ENCODE data around the gene MYL12A. TPM values are rescaled to one million over a fixed set of nuclear protein-coding genes. Genes with fewer than 3 reads are reported as not detected.
A peak's percentile ranks its signal among the peaks of the same experiment; 100 is the strongest.

MYL12A gene
- total and polyA plus RNA-seq, 2 donors (not counting 3 experiments of a cell fraction or from before 2014, with no cell fraction given), result 597 to 796 TPM

- DNase-seq (ENCODE audit: low read depth, low spot score), result no peak
- Histone ChIP-seq H3K9me1 (replicated peaks; ENCODE audit: control insufficient read depth, extremely low read depth, insufficient read depth, low read length) (no peaks in the 10 kb centered on the region), H4K20me1 (replicated peaks; ENCODE audit: control insufficient read depth, extremely low read depth, insufficient read depth, low read length) (no peaks in the 10 kb centered on the region), H3K27me3 (ENCODE audit: control insufficient read depth in 2 of 2, insufficient read depth in 2 of 2, low read length in 2 of 2) (no peaks in the 10 kb centered on the region), H3K79me2 (ENCODE audit: control insufficient read depth, insufficient read depth, low read length) (no peaks in the 10 kb centered on the region), H2AFZ (ENCODE audit: low read depth, low read length) (peak overlapping the region; percentile 26), H3K27ac (ENCODE audit: insufficient read depth, low read depth, low read length) (peak overlapping the region; percentile 84), H3K36me3 (ENCODE audit: control insufficient read depth in 2 of 2, extremely low read depth in 1 of 2, insufficient read depth in 2 of 2, low read length in 2 of 2) (peaks cover 0 to 2% of the 10 kb centered on the region in 2 experiments), H3K4me2 (ENCODE audit: insufficient read depth, low read length) (peak overlapping the region; percentile 85), H3K9me3 (replicated peaks; ENCODE audit: control insufficient read depth, insufficient read depth, low read length) (no peaks in the 10 kb centered on the region), H3K9ac (replicated peaks; ENCODE audit: extremely low read depth, insufficient read depth, low read length) (peak overlapping the region; percentile 80), H3K4me1 (ENCODE audit: control insufficient read depth, extremely low read depth, insufficient read depth, low read length) (peaks cover 32% of the 10 kb centered on the region), H3K4me3 (replicated peaks in 1 of 3; ENCODE audit: insufficient read depth in 1 of 3, low read depth in 1 of 3, low read length in 3 of 3) (peak overlapping the region in 1 of 3 experiments; percentile 57)
- ChIA-PET POLR2A (interaction anchor here (1.0 kb wide), 1 partner anchor 383 kb away, joined by 3 read pairs; no protein-coding TSS in a partner anchor), CTCF (interaction anchor here (0.5 to 6.5 kb wide), 16 partner anchors 14 to 712 kb away, joined by 3 to 87 read pairs (median 6); no protein-coding TSS in a partner anchor)
- TF ChIP-seq EZH2 (IDR thresholded peaks at IDR 0.05; ENCODE audit: borderline replicate concordance, low read depth, low read length, severe bottlenecking), result no peak
- no TSS peak for BruUV-seq (replicated peaks)
- dilution Hi-C loops (cut with MboI; ENCODE audit: extremely low pct_ligation_motif_present, low sequenced_read_pairs), result no loop called here
- intact Hi-C loops (cut with micrococcal nuclease), result loop anchor here (2.0 kb wide), 1 partner anchor 37 kb away; no protein-coding TSS in a partner anchor
- no peak for FAIRE-seq
Measured at GRCh38 chr18:3283253-3283863, 35.8 kb downstream of the MYL12A start.

- no peak overlapping the region for H2AFZ ChIP-seq (ENCODE audit: low read depth, low read length)
- FAIRE-seq (peak; percentile 15), DNase-seq (ENCODE audit: low read depth, low spot score) (no peak)
- H3K36me3 ChIP-seq (ENCODE audit: control insufficient read depth in 2 of 2, extremely low read depth in 1 of 2, insufficient read depth in 2 of 2, low read length in 2 of 2), result no peaks in the 10 kb centered on the region
- ChIA-PET POLR2A (interaction anchor here (1.0 kb wide), 1 partner anchor 382 kb away, joined by 3 read pairs; no protein-coding TSS in a partner anchor), CTCF (interaction anchor here (0.8 to 6.5 kb wide), 10 partner anchors 13 to 711 kb away, joined by 3 to 87 read pairs (median 20); no protein-coding TSS in a partner anchor)
- H3K27ac ChIP-seq (ENCODE audit: insufficient read depth, low read depth, low read length), result no peak overlapping the region
- H3K4me1 ChIP-seq (ENCODE audit: control insufficient read depth, extremely low read depth, insufficient read depth, low read length), result peaks cover 32% of the 10 kb centered on the region
- no peaks in the 10 kb centered on the region for H4K20me1 ChIP-seq (replicated peaks; ENCODE audit: control insufficient read depth, extremely low read depth, insufficient read depth, low read length)
- H3K4me2 ChIP-seq (ENCODE audit: insufficient read depth, low read length), result no peak overlapping the region
- intact Hi-C loops (cut with micrococcal nuclease), result loop anchor here (2.0 kb wide), 1 partner anchor 37 kb away; no protein-coding TSS in a partner anchor
- dilution Hi-C loops (cut with MboI; ENCODE audit: extremely low pct_ligation_motif_present, low sequenced_read_pairs), result no loop called here
- H3K9me1 ChIP-seq (replicated peaks; ENCODE audit: control insufficient read depth, extremely low read depth, insufficient read depth, low read length), result no peaks in the 10 kb centered on the region
- no peak overlapping the region for H3K9ac ChIP-seq (replicated peaks; ENCODE audit: extremely low read depth, insufficient read depth, low read length)
- H3K79me2 ChIP-seq (ENCODE audit: control insufficient read depth, insufficient read depth, low read length), result no peaks in the 10 kb centered on the region
- H3K27me3 ChIP-seq (ENCODE audit: control insufficient read depth in 2 of 2, insufficient read depth in 2 of 2, low read length in 2 of 2), result no peaks in the 10 kb centered on the region
- BruUV-seq (replicated peaks), result no TSS peak
- H3K9me3 ChIP-seq (replicated peaks; ENCODE audit: control insufficient read depth, insufficient read depth, low read length), result no peaks in the 10 kb centered on the region
- H3K4me3 ChIP-seq (replicated peaks in 1 of 3; ENCODE audit: insufficient read depth in 1 of 3, low read depth in 1 of 3, low read length in 3 of 3), result no peak overlapping the region
- TF ChIP-seq EZH2 (IDR thresholded peaks at IDR 0.05; ENCODE audit: borderline replicate concordance, low read depth, low read length, severe bottlenecking) (no peak), POLR2AphosphoS5 (IDR thresholded peaks at IDR 0.05; ENCODE audit: insufficient read depth, low read depth, low read length) (no peak)
Measured at GRCh38 chr18:3283908-3284307, 36.3 kb downstream of the MYL12A start.
